HCT116 (cell line): ENCODE measurements around the gene NDUFA8. TPM values are rescaled to one million over a fixed set of nuclear protein-coding genes. Genes with fewer than 3 reads are reported as not detected.

ENCODE experiments used
- ATAC-seq: fragments of 200-7000 bp; cut with Tn5 transposase; 2 replicates; pipeline ENCODE4 v1.9.1; 2020; ENCODE audit warnings: mild to moderate bottlenecking, moderate library complexity
- BruUV-seq: library from RNA; stranded (reverse); fragments of 400-500 nt; replicated peaks from 2 replicates; lab custom pipeline; 2021; lab: Mats Ljungman, UMichigan
- CTCF ChIA-PET: fragments of 300-600 bp; sonication (Branson Sonifier 250); formaldehyde crosslinking; loops from one replicate; lab custom pipeline; 2021; ENCODE audit warnings: antibody characterized with exemption; lab: Charles Lee
- POLR2A ChIA-PET: fragments of 300-600, 350-600 bp; sonication (Branson Sonifier 250); formaldehyde crosslinking; loops from one replicate; lab custom pipeline; 2021; ENCODE audit warnings: antibody characterized with exemption; lab: Charles Lee
- RAD21 ChIA-PET, 2 experiments: fragments of 300-600 bp; sonication (Branson Sonifier 250); formaldehyde crosslinking; loops; one replicate each; lab custom pipeline; 2023; ENCODE audit warnings: low total read pairs in 2 of 2; ENCODE audit not compliant: uncharacterized antibody in 2 of 2, unreplicated experiment in 2 of 2, low non-redundant PET in 1 of 2; lab: Charles Lee
- DNase-seq: peaks from one replicate; pipeline ENCODE4 v3.0.0-alpha.2; 2010; ENCODE audit warnings: low read depth, low spot score
- H2AFZ ChIP-seq: fragments of 200-600 bp; shearing (Covaris generic), sonication (generic); 2 replicates; pipeline ENCODE4 v1.6.1; 2017; ENCODE audit warnings: low read depth, mixed run types, mixed read lengths, antibody characterized with exemption, low read length; ENCODE audit not compliant: poor library complexity, severe bottlenecking
- H3K27ac ChIP-seq: 2 replicates; pipeline ENCODE4 v1.5.1; 2012; ENCODE audit warnings: low read depth, low read length
- H3K27me3 ChIP-seq: fragments of 200-600 bp; sonication (generic); 2 replicates; pipeline ENCODE4 v1.6.1; 2016; ENCODE audit warnings: mixed run types, low read length, mixed read lengths; ENCODE audit not compliant: insufficient read depth
- H3K36me3 ChIP-seq, 2 experiments: fragments of 200-500 bp in 1 of 2; fragments of 200-600 bp in 1 of 2; sonication (Bioruptor generic) in 1 of 2; sonication (generic) in 1 of 2; 2 replicates each; pipeline versions ENCODE4 v1.5.1 to v1.6.1; 2014 to 2016; ENCODE audit warnings: low read length in 2 of 2, inconsistent platforms in 1 of 2, mixed read lengths in 1 of 2, mixed run types in 1 of 2; ENCODE audit not compliant: insufficient read depth in 2 of 2, control insufficient read depth in 1 of 2
- H3K4me1 ChIP-seq, 2 experiments: fragments of 200-600 bp in 1 of 2; sonication (generic) in 1 of 2; 2 replicates each; pipeline versions ENCODE4 v1.5.1 to v1.6.1; 2012 to 2017; ENCODE audit warnings: low read length in 2 of 2, inconsistent platforms in 1 of 2, mild to moderate bottlenecking in 1 of 2, mixed read lengths in 1 of 2, mixed run types in 1 of 2, moderate library complexity in 1 of 2; ENCODE audit not compliant: insufficient read depth in 2 of 2, control insufficient read depth in 1 of 2
- H3K4me2 ChIP-seq: fragments of 200-600 bp; sonication (generic); 2 replicates; pipeline ENCODE4 v1.6.1; 2017; ENCODE audit warnings: mixed run types, low read length, mixed read lengths
- H3K4me3 ChIP-seq, 2 experiments: fragments of 200-600 bp in 1 of 2; sonication (generic) in 1 of 2; replicated peaks in 1 of 2; 2 replicates each; pipeline ENCODE4 v1.5.1; 2011 to 2016; ENCODE audit warnings: low read length in 2 of 2, control low read depth in 1 of 2, low read depth in 1 of 2, mild to moderate bottlenecking in 1 of 2, mixed read lengths in 1 of 2, mixed run types in 1 of 2
- H3K79me2 ChIP-seq: fragments of 200-600 bp; sonication (generic); 2 replicates; pipeline ENCODE4 v1.6.1; 2017; ENCODE audit warnings: mild to moderate bottlenecking, mixed run types, low read length, moderate library complexity, mixed read lengths; ENCODE audit not compliant: insufficient read depth
- H3K9ac ChIP-seq: fragments of 200-600 bp; sonication (generic); 2 replicates; pipeline ENCODE4 v1.6.1; 2016; ENCODE audit warnings: low read length, mixed read lengths
- H3K9me2 ChIP-seq: fragments of 200-600 bp; sonication (generic), shearing (Covaris generic); 2 replicates; pipeline ENCODE4 v1.6.1; 2017; ENCODE audit warnings: mixed run types, mild to moderate bottlenecking, moderate library complexity; ENCODE audit not compliant: insufficient read depth
- H3K9me3 ChIP-seq, 2 experiments: fragments of 200-500 bp in 1 of 2; fragments of 200-600 bp in 1 of 2; sonication (Bioruptor generic) in 1 of 2; sonication (generic) in 1 of 2; 2 replicates each; pipeline ENCODE4 v1.6.1; 2014 to 2017; ENCODE audit warnings: low read length in 2 of 2, mixed read lengths in 2 of 2, inconsistent platforms in 1 of 2, low read depth in 1 of 2, mild to moderate bottlenecking in 1 of 2, mixed run types in 1 of 2, moderate library complexity in 1 of 2; ENCODE audit not compliant: control insufficient read depth in 1 of 2, insufficient read depth in 1 of 2
- H4K20me1 ChIP-seq: fragments of 200-600 bp; sonication (generic), shearing (Covaris generic); 2 replicates; pipeline ENCODE4 v1.6.1; 2017; ENCODE audit warnings: mixed run types, mild to moderate bottlenecking, moderate library complexity; ENCODE audit not compliant: insufficient read depth
- ATF3 ChIP-seq: IDR thresholded peaks from 2 replicates; pipeline ENCODE4 v1.6.1; 2012
- CEBPB ChIP-seq: IDR thresholded peaks from 2 replicates; pipeline ENCODE4 v1.6.1; 2012; ENCODE audit warnings: low read depth
- EGR1 ChIP-seq: IDR thresholded peaks from 2 replicates; pipeline ENCODE4 v1.6.1; 2012; ENCODE audit warnings: low read depth
- EZH2 ChIP-seq: fragments of 200-600 bp; sonication (generic); IDR thresholded peaks from 2 replicates; pipeline ENCODE4 v1.6.1; 2017; ENCODE audit warnings: antibody characterized with exemption, mixed run types
- JUND ChIP-seq: IDR thresholded peaks from 2 replicates; pipeline ENCODE4 v1.6.1; 2012
- MAX ChIP-seq: IDR thresholded peaks from 2 replicates; pipeline ENCODE4 v1.6.1; 2012
- POLR2A ChIP-seq: IDR thresholded peaks from 2 replicates; pipeline ENCODE4 v1.7.0; 2011; ENCODE audit warnings: borderline replicate concordance; ENCODE audit not compliant: insufficient read depth, insufficient read length; ENCODE audit errors: extremely low read depth
- REST ChIP-seq: IDR thresholded peaks from 2 replicates; pipeline ENCODE4 v1.6.1; 2012; ENCODE audit warnings: low read depth
- SP1 ChIP-seq: IDR thresholded peaks from 2 replicates; pipeline ENCODE4 v1.6.1; 2012; ENCODE audit warnings: low read depth
- TCF7L2 ChIP-seq: IDR thresholded peaks from 2 replicates; pipeline ENCODE4 v1.7.0; 2011; ENCODE audit warnings: borderline replicate concordance, inconsistent platforms; ENCODE audit not compliant: insufficient read depth, insufficient read length; ENCODE audit errors: extremely low read depth
- YY1 ChIP-seq: IDR thresholded peaks from 2 replicates; pipeline ENCODE4 v1.6.1; 2011; ENCODE audit warnings: low read length, low read depth, moderate library complexity, mild to moderate bottlenecking; ENCODE audit not compliant: insufficient replicate concordance; ENCODE audit errors: extremely low read depth
- ZFX ChIP-seq: fragments of 450-650 bp; IDR thresholded peaks from 2 replicates; pipeline ENCODE4 v1.6.1; 2017
- ZNF274 ChIP-seq: fragments of 200-500 bp; sonication (Bioruptor generic); IDR thresholded peaks from 2 replicates; pipeline ENCODE4 v1.6.1; 2014; ENCODE audit warnings: mild to moderate bottlenecking, low read depth, low read length, inconsistent platforms
- intact Hi-C: fragments of 100-400 bp; cut with micrococcal nuclease; formaldehyde crosslinking; loops from 2 replicates; pipeline ENCODE4 v1.10.0; 2022
- total RNA-seq: library from RNA; stranded (reverse); gene quantifications from one replicate; pipeline ENCODE4 v1.2.1, GENCODE V29; 2021; ENCODE audit not compliant: unreplicated experiment
- TF ChIP-seq, protein P1 (sequence below): IDR thresholded peaks from 2 replicates; pipeline ENCODE4 v1.6.1; 2011; ENCODE audit warnings: mild to moderate bottlenecking, low read length, moderate library complexity; ENCODE audit not compliant: insufficient replicate concordance; ENCODE audit errors: extremely low read depth

The NDUFA8 gene
- total RNA-seq, 1 experiment from 2014 or later: 84.5 TPM

DNA sequence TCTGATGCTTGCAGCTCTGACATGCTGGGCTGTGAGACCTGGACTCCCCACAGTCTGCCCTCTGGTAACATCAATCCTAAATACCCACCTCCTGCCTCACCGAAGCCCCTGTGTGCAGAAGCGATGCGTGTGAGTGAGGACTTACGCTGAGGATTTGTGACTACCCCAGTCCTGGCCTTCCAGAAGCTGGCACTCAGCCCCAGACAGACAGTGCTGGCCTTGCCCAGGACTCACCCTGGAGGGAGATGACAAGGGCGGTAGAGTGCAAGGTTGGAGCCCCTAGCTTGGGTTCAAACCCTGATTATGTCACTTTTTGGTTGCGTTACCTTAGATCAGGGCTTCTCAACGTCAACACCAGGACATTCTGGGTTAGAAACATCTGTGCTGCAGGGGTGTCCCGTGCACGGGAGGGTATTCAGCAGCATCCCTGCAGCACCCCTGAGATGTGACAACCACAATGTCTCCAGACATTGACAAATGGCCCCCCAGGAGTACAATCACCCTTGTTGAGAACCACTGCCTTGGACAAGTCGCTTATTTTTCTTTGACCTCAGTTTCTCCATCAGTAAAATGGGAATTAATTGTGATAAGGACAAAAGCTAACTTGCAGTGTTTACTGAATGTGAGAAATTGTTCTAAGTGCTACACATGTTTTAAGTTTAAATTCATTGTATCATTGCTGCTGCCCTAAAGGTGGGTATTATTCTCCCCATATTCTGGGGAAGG, 43.0 kb downstream of the NDUFA8 start:
- no peaks in the 10 kb centered on the region for H4K20me1 ChIP-seq
- intact Hi-C loops: no loop called here
- H3K27me3 ChIP-seq: peaks cover 4% of the 10 kb centered on the region
- no peak overlapping the region for H3K9ac ChIP-seq
- TF ChIP-seq, protein P1, sequence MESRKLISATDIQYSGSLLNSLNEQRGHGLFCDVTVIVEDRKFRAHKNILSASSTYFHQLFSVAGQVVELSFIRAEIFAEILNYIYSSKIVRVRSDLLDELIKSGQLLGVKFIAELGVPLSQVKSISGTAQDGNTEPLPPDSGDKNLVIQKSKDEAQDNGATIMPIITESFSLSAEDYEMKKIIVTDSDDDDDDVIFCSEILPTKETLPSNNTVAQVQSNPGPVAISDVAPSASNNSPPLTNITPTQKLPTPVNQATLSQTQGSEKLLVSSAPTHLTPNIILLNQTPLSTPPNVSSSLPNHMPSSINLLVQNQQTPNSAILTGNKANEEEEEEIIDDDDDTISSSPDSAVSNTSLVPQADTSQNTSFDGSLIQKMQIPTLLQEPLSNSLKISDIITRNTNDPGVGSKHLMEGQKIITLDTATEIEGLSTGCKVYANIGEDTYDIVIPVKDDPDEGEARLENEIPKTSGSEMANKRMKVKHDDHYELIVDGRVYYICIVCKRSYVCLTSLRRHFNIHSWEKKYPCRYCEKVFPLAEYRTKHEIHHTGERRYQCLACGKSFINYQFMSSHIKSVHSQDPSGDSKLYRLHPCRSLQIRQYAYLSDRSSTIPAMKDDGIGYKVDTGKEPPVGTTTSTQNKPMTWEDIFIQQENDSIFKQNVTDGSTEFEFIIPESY: no peak
- TF ChIP-seq TCF7L2 (no peak), ZNF274 (no peak), SP1 (no peak), POLR2A (no peak), ZFX (no peak), REST (no peak), EZH2 (no peak), ATF3 (no peak), YY1 (no peak), JUND (no peak), EGR1 (no peak), CEBPB (no peak), MAX (no peak)
- POLR2A ChIA-PET: no interaction called here
- DNase-seq (no peak), ATAC-seq (no peak)
- H3K9me3 ChIP-seq: no peaks in the 10 kb centered on the region
- BruUV-seq: no TSS peak
- no peak overlapping the region for H3K27ac ChIP-seq
- no peaks in the 10 kb centered on the region for H3K4me1 ChIP-seq
- no peak overlapping the region for H3K4me2 ChIP-seq
- H3K4me3 ChIP-seq: no peak overlapping the region
- RAD21 ChIA-PET: interaction anchor here (0.7 to 1.4 kb wide), 2 partner anchors 17 to 148 kb away, joined by 3 to 6 read pairs; partner anchors contain the start of genes MRRF (in 1 of the 2) and RBM18 (in 1 of the 2)
- H3K36me3 ChIP-seq: no peaks in the 10 kb centered on the region
- no peaks in the 10 kb centered on the region for H3K79me2 ChIP-seq
- H2AFZ ChIP-seq: no peak overlapping the region
- no peaks in the 10 kb centered on the region for H3K9me2 ChIP-seq
- CTCF ChIA-PET: interaction anchor here (2.4 kb wide), 1 partner anchor 18 kb away, joined by 14 read pairs; no protein-coding TSS in a partner anchor
